IMR-90 (cell line): ENCODE results near the gene PPP1R13L. TPM values are rescaled to one million over a fixed set of nuclear protein-coding genes. Genes with fewer than 3 reads are reported as not detected.

Source experiments
- ATAC-seq: fragments of 200-7000 bp; cut with Tn5 transposase; 2 replicates; pipeline ENCODE4 v1.9.1; 2020; ENCODE audit warnings: low read depth, mild to moderate bottlenecking, moderate library complexity
- BruUV-seq: library from RNA; stranded (reverse); fragments of 400-500 nt; replicated peaks from 2 replicates; lab custom pipeline; 2021; lab: Mats Ljungman, UMichigan
- CTCF ChIA-PET: fragments of 300-600 bp; formaldehyde crosslinking; extraction: SDS; loops from one replicate; lab custom pipeline; 2021; ENCODE audit warnings: antibody characterized with exemption; lab: Yijun Ruan, JAX
- POLR2A ChIA-PET: fragments of 300-600 bp; sonication (Branson Sonifier 250); formaldehyde crosslinking; loops from one replicate; lab custom pipeline; 2022; ENCODE audit warnings: antibody characterized with exemption; ENCODE audit not compliant: unreplicated experiment; lab: Charles Lee
- DNase-seq: peaks from one replicate; pipeline ENCODE4 v3.0.0; 2013
- H2AFZ ChIP-seq: replicated peaks from 2 replicates; pipeline ENCODE3; 2013; ENCODE audit warnings: low read length, mild to moderate bottlenecking; ENCODE audit not compliant: poor library complexity
- H2AK5ac ChIP-seq: 2 replicates; pipeline ENCODE4 v1.6.1; 2013; ENCODE audit warnings: low read depth, low read length, inconsistent platforms
- H2AK9ac ChIP-seq: replicated peaks from 2 replicates; pipeline ENCODE3; 2013; ENCODE audit warnings: mild to moderate bottlenecking, low read depth, low read length, moderate library complexity; ENCODE audit not compliant: poor library complexity
- H2BK120ac ChIP-seq: 2 replicates; pipeline ENCODE4 v1.6.1; 2013; ENCODE audit warnings: low read depth, low read length, inconsistent platforms
- H2BK15ac ChIP-seq: 3 replicates; pipeline ENCODE4 v1.6.1; 2013; ENCODE audit warnings: low read depth, low read length, inconsistent platforms
- H2BK20ac ChIP-seq: 2 replicates; pipeline ENCODE4 v1.6.1; 2013; ENCODE audit warnings: low read depth, mild to moderate bottlenecking, inconsistent platforms, low read length, moderate library complexity
- H2BK5ac ChIP-seq: 2 replicates; pipeline ENCODE4 v1.6.1; 2013; ENCODE audit warnings: mild to moderate bottlenecking, low read depth, low read length, inconsistent platforms; ENCODE audit not compliant: poor library complexity, severe bottlenecking
- H3K14ac ChIP-seq: replicated peaks from 2 replicates; pipeline ENCODE4 v1.6.1; 2013; ENCODE audit warnings: low read depth, low read length, inconsistent platforms
- H3K18ac ChIP-seq: 2 replicates; pipeline ENCODE4 v1.6.1; 2013; ENCODE audit warnings: low read depth, low read length, control low read depth
- H3K23ac ChIP-seq: 2 replicates; pipeline ENCODE4 v1.6.1; 2013; ENCODE audit warnings: low read depth, low read length, inconsistent platforms
- H3K27ac ChIP-seq: 2 replicates; pipeline ENCODE4 v1.5.1; 2013; ENCODE audit warnings: mild to moderate bottlenecking, control low read depth, low read length; ENCODE audit not compliant: insufficient read depth
- H3K27me3 ChIP-seq: 2 replicates; pipeline ENCODE4 v1.6.1; 2013; ENCODE audit warnings: low read length; ENCODE audit not compliant: control insufficient read depth, insufficient read depth
- H3K36me3 ChIP-seq: 2 replicates; pipeline ENCODE4 v1.6.1; 2013; ENCODE audit warnings: low read length, mixed read lengths; ENCODE audit not compliant: control insufficient read depth, insufficient read depth
- H3K4ac ChIP-seq: 2 replicates; pipeline ENCODE4 v1.6.1; 2013; ENCODE audit warnings: low read depth, low read length, inconsistent platforms
- H3K4me1 ChIP-seq: 2 replicates; pipeline ENCODE4 v1.6.1; 2013; ENCODE audit warnings: low read length, mixed read lengths; ENCODE audit not compliant: control insufficient read depth, insufficient read depth
- H3K4me2 ChIP-seq: 2 replicates; pipeline ENCODE4 v1.6.1; 2013; ENCODE audit warnings: low read depth, mild to moderate bottlenecking, control low read depth, low read length, moderate library complexity
- H3K4me3 ChIP-seq: 2 replicates; pipeline ENCODE4 v1.5.1; 2013; ENCODE audit warnings: low read depth, mild to moderate bottlenecking, control low read depth, low read length, moderate library complexity; ENCODE audit not compliant: insufficient read depth
- H3K56ac ChIP-seq: 2 replicates; pipeline ENCODE4 v1.6.1; 2013; ENCODE audit warnings: low read length, inconsistent platforms; ENCODE audit not compliant: insufficient read depth; ENCODE audit errors: extremely low read depth
- H3K79me1 ChIP-seq, 2 experiments: 2 replicates each; pipeline ENCODE4 v1.6.1; 2013; ENCODE audit warnings: low read length in 2 of 2, inconsistent platforms in 1 of 2, low read depth in 1 of 2
- H3K9ac ChIP-seq: 2 replicates; pipeline ENCODE4 v1.6.1; 2013; ENCODE audit warnings: low read depth, low read length, control low read depth
- H3K9me1 ChIP-seq: 2 replicates; pipeline ENCODE4 v1.6.1; 2013; ENCODE audit warnings: low read length, inconsistent platforms; ENCODE audit not compliant: insufficient read depth
- H3K9me3 ChIP-seq: 2 replicates; pipeline ENCODE4 v1.6.1; 2013; ENCODE audit warnings: low read length; ENCODE audit not compliant: control insufficient read depth, insufficient read depth
- H4K20me1 ChIP-seq: 2 replicates; pipeline ENCODE4 v1.6.1; 2013; ENCODE audit warnings: low read length, inconsistent platforms; ENCODE audit not compliant: insufficient read depth
- H4K5ac ChIP-seq: 2 replicates; pipeline ENCODE4 v1.6.1; 2013; ENCODE audit warnings: mild to moderate bottlenecking, low read depth, low read length, control low read depth
- H4K8ac ChIP-seq, 2 experiments: 2 replicates each; pipeline ENCODE4 v1.6.1; 2013; ENCODE audit warnings: low read depth in 2 of 2, low read length in 2 of 2, control low read depth in 1 of 2, inconsistent platforms in 1 of 2
- H4K91ac ChIP-seq: 2 replicates; pipeline ENCODE4 v1.6.1; 2013; ENCODE audit warnings: low read depth, low read length, inconsistent platforms; ENCODE audit not compliant: insufficient read depth
- BHLHE40 ChIP-seq: fragments of 150-350 bp; IDR thresholded peaks from 2 replicates; pipeline ENCODE4 v1.6.1; 2016; ENCODE audit warnings: mild to moderate bottlenecking, low read depth, low read length
- CHD1 ChIP-seq: IDR thresholded peaks from 2 replicates; pipeline ENCODE4 v1.6.1; 2012; ENCODE audit warnings: low read depth, low read length, improper control_type of control experiment
- CTCF ChIP-seq: conservative IDR thresholded peaks from 2 replicates; pipeline ENCODE4 v1.5.1; 2012; ENCODE audit warnings: mild to moderate bottlenecking, low read depth, low read length, improper control_type of control experiment
- FOS ChIP-seq: fragments of 150-350 bp; IDR thresholded peaks from 2 replicates; pipeline ENCODE4 v1.6.1; 2016; ENCODE audit warnings: low read depth, low read length
- MXI1 ChIP-seq: IDR thresholded peaks from 2 replicates; pipeline ENCODE4 v1.6.1; 2012; ENCODE audit warnings: low read depth, mild to moderate bottlenecking, low read length, moderate library complexity, borderline replicate concordance
- NFE2L2 ChIP-seq: fragments of 150-350 bp; IDR thresholded peaks from 2 replicates; pipeline ENCODE4 v1.6.1; 2016; ENCODE audit warnings: low read depth, mild to moderate bottlenecking, low read length
- POLR2A ChIP-seq: IDR thresholded peaks from 2 replicates; pipeline ENCODE4 v1.6.1; 2012; ENCODE audit warnings: mild to moderate bottlenecking, low read depth, low read length
- RAD21 ChIP-seq: IDR thresholded peaks from 2 replicates; pipeline ENCODE4 v1.6.1; 2012; ENCODE audit warnings: low read length, improper control_type of control experiment
- RCOR1 ChIP-seq: IDR thresholded peaks from 2 replicates; pipeline ENCODE4 v1.6.1; 2012; ENCODE audit warnings: mild to moderate bottlenecking, low read length, improper control_type of control experiment; ENCODE audit not compliant: insufficient replicate concordance
- RFX5 ChIP-seq: IDR thresholded peaks from 2 replicates; pipeline ENCODE4 v1.8.0; 2012; ENCODE audit warnings: low read depth, mild to moderate bottlenecking, low read length, moderate library complexity
- WGBS, 2 experiments: methylation state at CpG; one replicate each; pipeline versions ENCODE4 v1.1.5 to v1.1.7; 2013; ENCODE audit warnings: missing lambda C conversion rate in 2 of 2; ENCODE audit not compliant: insufficient read length in 1 of 2; ENCODE audit errors: extremely low coverage in 2 of 2; 5-methylcytosine and 5-hydroxymethylcytosine counted together
- dilution Hi-C: fragments of 300-500 bp; cut with HindIII; formaldehyde crosslinking; loops from one replicate; pipeline ENCODE4 v1.14.3; 2018; ENCODE audit warnings: low sequenced_read_pairs; ENCODE audit not compliant: unreplicated experiment
- in situ Hi-C: fragments of 300-500 bp; cut with MboI; formaldehyde crosslinking; loops from 3 replicates; pipeline ENCODE4 v1.14.3; 2019; ENCODE audit warnings: low sequenced_read_pairs, inconsistent platforms, mixed read lengths
- intact Hi-C: fragments of 100-400 bp; cut with micrococcal nuclease; formaldehyde crosslinking; loops from 2 replicates; pipeline ENCODE4 v1.10.0; 2022
- polyA plus RNA-seq, 3 experiments: library from polyadenylated mRNA; depleted of rRNA; stranded (reverse); fragments of >200 nt; gene quantifications; 2 replicates each; pipeline ENCODE4 v1.2.3, GENCODE V29; 2012; ENCODE audit warnings: low replicate concordance in 1 of 3
- total RNA-seq: library from RNA; depleted of rRNA; stranded (reverse); fragments of >200 nt; gene quantifications from 2 replicates; pipeline ENCODE4 v1.2.3, GENCODE V29; 2012
- TF ChIP-seq, protein P1 (sequence below): fragments of 150-350 bp; IDR thresholded peaks from 2 replicates; pipeline ENCODE4 v1.6.1; 2017; ENCODE audit warnings: mild to moderate bottlenecking, antibody characterized with exemption, low read length, low read depth

The PPP1R13L gene
- total and polyA plus RNA-seq, 2 of the 4 experiments (the other 2 are of a cell fraction), result 3.0 to 13.3 TPM

DNA sequence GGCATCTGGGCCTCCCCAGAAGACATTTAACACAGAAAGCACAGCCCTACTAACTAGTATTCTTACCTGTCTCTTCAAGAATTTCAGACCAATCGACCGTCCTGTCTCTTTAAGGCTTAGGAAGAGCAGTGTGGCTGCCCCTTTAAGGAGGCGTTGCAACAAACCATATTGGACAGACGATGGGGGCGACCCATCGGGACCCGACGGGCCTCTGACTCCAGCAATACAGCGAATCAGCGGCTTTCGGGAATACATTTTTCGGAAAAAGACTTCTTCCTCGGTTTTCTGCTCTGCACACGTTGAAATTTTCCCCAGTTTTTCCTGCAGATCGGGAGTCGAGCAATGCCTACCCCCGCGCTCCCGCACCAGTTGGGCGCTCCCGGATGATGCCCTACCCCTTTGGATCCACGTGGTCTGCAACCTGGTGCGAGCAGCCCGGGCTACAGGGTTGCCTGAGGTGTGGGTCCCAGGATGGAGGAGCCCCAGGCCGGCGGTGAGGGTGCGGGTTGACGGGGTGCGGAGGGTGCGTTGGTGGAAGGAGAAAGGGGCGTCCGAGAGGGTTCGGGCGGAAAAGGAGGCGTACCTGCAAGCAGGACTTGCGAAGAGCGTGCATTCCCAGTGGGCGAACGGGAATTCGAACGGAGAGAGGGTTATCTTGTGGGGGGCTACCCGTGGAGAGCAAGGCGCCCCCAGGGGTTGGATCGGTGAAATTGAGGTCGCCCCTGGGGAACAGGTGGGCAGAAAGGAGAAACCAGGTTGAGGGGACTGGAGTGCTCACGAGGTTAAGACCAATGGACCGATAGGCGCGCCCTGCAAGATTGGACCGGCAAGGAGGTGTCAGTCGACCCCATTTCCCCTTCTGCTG is 1.6 kb upstream of the PPP1R13L start, which contains the start of gene POLR1G:
POLR1G (plus strand) TSS at position 419 of the 865 bp plus-strand sequence; CDS start at position 472, 53 bp downstream.
- Histone ChIP-seq H3K9ac (peak within 1 kb of the TSS; percentile 81), H3K4me2 (peak within 1 kb of the TSS; percentile 82), H3K4me1 (peaks cover 5% of the 10 kb centered on the region), H4K20me1 (no peaks in the 10 kb centered on the region; the same call in 1 of the 2 replicates), H4K8ac (peak within 1 kb of the TSS; percentile 16 to 99), H2BK5ac (peak within 1 kb of the TSS; percentile 91), H2AK5ac (peak within 1 kb of the TSS; percentile 78), H2BK15ac (peak within 1 kb of the TSS; percentile 98; the same call in 2 of the 3 replicates), H4K91ac (peak within 1 kb of the TSS; percentile 96), H3K9me3 (no peaks in the 10 kb centered on the region), H3K4me3 (peak within 1 kb of the TSS; percentile 89), H3K27ac (peak within 1 kb of the TSS; percentile 89), H4K5ac (peak within 1 kb of the TSS; percentile 58), H3K56ac (peak within 1 kb of the TSS; percentile 98), H3K79me1 (peaks cover 10 to 61% of the 10 kb centered on the region in 2 experiments; a peak in 3 of 4 replicates), H3K23ac (peak within 1 kb of the TSS; percentile 94), H2BK20ac (peak within 1 kb of the TSS; percentile 92), H3K14ac (peak within 1 kb of the TSS; percentile 96), H3K36me3 (peaks cover 2% of the 10 kb centered on the region), H2AK9ac (peak within 1 kb of the TSS; percentile 92), H3K18ac (peak within 1 kb of the TSS; percentile 83), H2AFZ (peak within 1 kb of the TSS; percentile 92), H3K9me1 (peaks cover 3% of the 10 kb centered on the region; the same call in 1 of the 2 replicates), H3K27me3 (no peaks in the 10 kb centered on the region), H2BK120ac (peak within 1 kb of the TSS; percentile 97), H3K4ac (peak within 1 kb of the TSS; percentile 96)
- in situ Hi-C loops (no loop called here), intact Hi-C loops (no loop called here), dilution Hi-C loops (no loop called here)
- TF ChIP-seq, protein P1, sequence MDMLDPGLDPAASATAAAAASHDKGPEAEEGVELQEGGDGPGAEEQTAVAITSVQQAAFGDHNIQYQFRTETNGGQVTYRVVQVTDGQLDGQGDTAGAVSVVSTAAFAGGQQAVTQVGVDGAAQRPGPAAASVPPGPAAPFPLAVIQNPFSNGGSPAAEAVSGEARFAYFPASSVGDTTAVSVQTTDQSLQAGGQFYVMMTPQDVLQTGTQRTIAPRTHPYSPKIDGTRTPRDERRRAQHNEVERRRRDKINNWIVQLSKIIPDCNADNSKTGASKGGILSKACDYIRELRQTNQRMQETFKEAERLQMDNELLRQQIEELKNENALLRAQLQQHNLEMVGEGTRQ, result peak; percentile 62; the same call in 1 of the 2 replicates
- TF ChIP-seq BHLHE40 (peak; percentile 98), RAD21 (no peak), CTCF (no peak), POLR2A (peak; percentile 56; the same call in 1 of the 2 replicates), RCOR1 (no peak), CHD1 (peak; percentile 95; the same call in 1 of the 2 replicates), RFX5 (no peak), FOS (no peak), MXI1 (peak; percentile 99), NFE2L2 (no peak)
- ChIA-PET POLR2A (no interaction called here), CTCF (no interaction called here)
- 0% methylated on average over 39 of the region's 51 CpGs; no CpG with 5 or more reads in 1 of the 2 experiments for WGBS, 2 experiments
- no TSS peak for BruUV-seq
- ATAC-seq, result peak; percentile 74
- peak; percentile 75 for DNase-seq
